Tibial nerve (tissue), 3 donors: ENCODE measurements around the gene PGBD5.

Experiments
- CTCF ChIP-seq, 5 experiments: fragments of 200-600 bp in 3 of 5; fragments of 450-650 bp in 2 of 5; sonication (generic) in 3 of 5; IDR thresholded peaks; one replicate each; pipeline ENCODE4 v1.5.1; 2016 to 2019; ENCODE audit warnings: antibody characterized with exemption in 5 of 5, mild to moderate bottlenecking in 3 of 5, moderate library complexity in 2 of 5
- POLR2A ChIP-seq, 2 donors: fragments of 450-650 bp; IDR thresholded peaks; one replicate each; pipeline ENCODE4 v1.6.1; 2017; ENCODE audit warnings: antibody characterized with exemption in 2 of 2, mild to moderate bottlenecking in 2 of 2, moderate library complexity in 2 of 2

GRCh38 chr1:230356190-230356589 is 69.9 kb downstream of the PGBD5 start:
- TF ChIP-seq CTCF (IDR thresholded peaks at IDR 0.05), result no peak
- no peak for TF ChIP-seq POLR2A (IDR thresholded peaks at IDR 0.05)
